SU-DHL-6 (cell line): ENCODE measurements around the gene PPFIBP1.

Experiments used
- H2AFZ ChIP-seq: fragments of 200-600 bp; sonication (generic); 2 replicates; pipeline ENCODE4 v1.6.1; 2014; ENCODE audit warnings: low read depth, mild to moderate bottlenecking, moderate library complexity, mixed read lengths, antibody characterized with exemption, low read length; ENCODE audit not compliant: severe bottlenecking
- H3F3A ChIP-seq: fragments of 200-600 bp; shearing (Covaris generic); 2 replicates; pipeline ENCODE4 v1.6.0; 2016; ENCODE audit warnings: antibody characterized with exemption, mild to moderate bottlenecking; ENCODE audit not compliant: insufficient read depth
- H3K27ac ChIP-seq: fragments of 200-600 bp; sonication (generic); 2 replicates; pipeline ENCODE4 v1.5.1; 2016; ENCODE audit warnings: low read depth, mild to moderate bottlenecking, low read length, moderate library complexity, mixed read lengths
- H3K27me3 ChIP-seq: fragments of 200-600 bp; sonication (generic), shearing (Covaris generic); 2 replicates; pipeline ENCODE4 v1.6.0; 2014; ENCODE audit warnings: mild to moderate bottlenecking, low read length
- H3K36me3 ChIP-seq: fragments of 200-600 bp; sonication (generic); 2 replicates; pipeline ENCODE4 v1.6.1; 2014; ENCODE audit warnings: mild to moderate bottlenecking, low read length, mixed read lengths
- H3K4me2 ChIP-seq: fragments of 300-600, 200-600 bp; shearing (Covaris generic), sonication (generic); 2 replicates; pipeline ENCODE4 v1.6.0; 2014; ENCODE audit warnings: low read length, low read depth, mild to moderate bottlenecking; ENCODE audit not compliant: poor library complexity, severe bottlenecking
- H3K4me3 ChIP-seq: fragments of 200-600 bp; sonication (generic); 2 replicates; pipeline ENCODE4 v1.5.1; 2014; ENCODE audit warnings: antibody characterized with exemption, low read length, mild to moderate bottlenecking, mixed read lengths; ENCODE audit not compliant: insufficient read depth, poor library complexity, severe bottlenecking
- H3K79me2 ChIP-seq: fragments of 200-600 bp; sonication (generic); 2 replicates; pipeline ENCODE4 v1.6.1; 2014; ENCODE audit warnings: mild to moderate bottlenecking, low read length, moderate library complexity; ENCODE audit not compliant: insufficient read depth
- H3K9ac ChIP-seq: fragments of 200-600 bp; sonication (generic); 2 replicates; pipeline ENCODE4 v1.7.0; 2014; ENCODE audit warnings: mild to moderate bottlenecking, low read length
- H3K9me2 ChIP-seq: fragments of 200-600 bp; sonication (generic); replicated peaks from 2 replicates; pipeline ENCODE4 v1.6.1; 2014; ENCODE audit warnings: low read length; ENCODE audit not compliant: insufficient read depth
- H3K9me3 ChIP-seq: fragments of 200-600 bp; sonication (generic); 2 replicates; pipeline ENCODE4 v1.6.1; 2014; ENCODE audit warnings: low read length, mixed read lengths; ENCODE audit not compliant: insufficient read depth
- H4K20me1 ChIP-seq: fragments of 200-600 bp; sonication (generic); 2 replicates; pipeline ENCODE4 v1.6.1; 2014; ENCODE audit warnings: low read depth, mild to moderate bottlenecking, antibody characterized with exemption, low read length, moderate library complexity, mixed read lengths
- CTCF ChIP-seq: fragments of 200-600 bp; sonication (generic); IDR thresholded peaks from one replicate; pipeline ENCODE4 v1.5.1; 2017; ENCODE audit warnings: antibody characterized with exemption, mild to moderate bottlenecking, low read length, moderate library complexity; ENCODE audit not compliant: insufficient read depth, poor library complexity, severe bottlenecking
- EZH2phosphoT487 ChIP-seq: fragments of 200-600 bp; sonication (generic), shearing (Covaris generic); conservative IDR thresholded peaks from 2 replicates; pipeline ENCODE4 v1.6.1; 2018; ENCODE audit warnings: mild to moderate bottlenecking, antibody characterized with exemption, low read length, moderate library complexity, mixed read lengths

Gene PPFIBP1

DNA sequence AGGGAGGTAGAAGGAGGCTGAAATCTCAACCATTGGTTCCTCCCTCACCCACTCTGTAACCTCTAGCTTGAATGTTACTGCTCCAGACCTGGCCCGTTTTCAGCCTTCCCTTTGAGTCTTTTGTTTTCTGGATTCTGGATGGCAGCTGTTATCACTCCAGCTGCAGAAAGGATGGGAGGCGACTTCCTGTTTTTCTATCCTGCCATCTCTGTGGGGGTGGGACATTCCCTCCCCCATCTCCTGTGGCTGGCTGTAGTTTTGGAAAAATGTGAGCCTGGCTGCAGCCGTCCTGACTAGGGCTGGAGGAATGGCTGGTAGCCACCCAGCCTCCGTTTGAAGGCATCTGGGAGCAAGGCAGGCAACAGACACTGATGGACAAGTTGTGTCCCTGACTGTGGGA, 2.9 kb upstream of the PPFIBP1 start:
- no peaks in the 10 kb centered on the region for H3F3A ChIP-seq
- no peaks in the 10 kb centered on the region for H3K79me2 ChIP-seq
- H3K4me3 ChIP-seq, result no peak overlapping the region
- H3K4me2 ChIP-seq, result no peak overlapping the region
- no peaks in the 10 kb centered on the region for H3K27me3 ChIP-seq
- H2AFZ ChIP-seq, result no peak overlapping the region
- no peak overlapping the region for H3K27ac ChIP-seq
- no peak overlapping the region for H3K9ac ChIP-seq
- TF ChIP-seq CTCF, result no peak
- TF ChIP-seq EZH2phosphoT487, result no peak
- no peaks in the 10 kb centered on the region for H3K9me3 ChIP-seq
- H3K9me2 ChIP-seq, result no peaks in the 10 kb centered on the region
- H4K20me1 ChIP-seq, result no peaks in the 10 kb centered on the region
- no peaks in the 10 kb centered on the region for H3K36me3 ChIP-seq

- no peak overlapping the region for H3K27ac ChIP-seq
- no peaks in the 10 kb centered on the region for H3F3A ChIP-seq
- H3K9me2 ChIP-seq, result no peaks in the 10 kb centered on the region
- no peaks in the 10 kb centered on the region for H3K27me3 ChIP-seq
- TF ChIP-seq CTCF, result no peak
- TF ChIP-seq EZH2phosphoT487, result no peak
- no peaks in the 10 kb centered on the region for H3K79me2 ChIP-seq
- no peaks in the 10 kb centered on the region for H3K9me3 ChIP-seq
- no peaks in the 10 kb centered on the region for H3K36me3 ChIP-seq
- H3K4me2 ChIP-seq, result no peak overlapping the region
- no peaks in the 10 kb centered on the region for H4K20me1 ChIP-seq
- H2AFZ ChIP-seq, result no peak overlapping the region
- H3K4me3 ChIP-seq, result no peak overlapping the region
- no peak overlapping the region for H3K9ac ChIP-seq
These were observed 2.0 kb upstream of the PPFIBP1 start for GRCh38 chr12:27521981-27522380.

DNA sequence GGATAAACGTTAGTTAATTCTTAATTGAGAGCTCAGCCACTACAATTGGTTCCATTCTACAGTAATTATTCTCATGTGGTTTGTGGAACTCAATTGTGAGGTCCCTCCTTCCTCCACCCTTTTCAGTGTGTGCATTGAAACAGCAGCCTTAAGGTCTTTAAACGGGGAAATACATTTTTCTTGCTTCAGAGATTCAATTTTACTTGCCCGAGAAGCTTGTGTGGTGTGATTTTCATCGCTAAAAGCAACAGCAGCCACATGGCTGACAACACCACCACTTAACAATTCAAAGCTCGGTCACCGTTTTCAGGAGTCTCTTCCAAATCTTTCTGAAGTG, 733 bp upstream of the PPFIBP1 start:
- Histone ChIP-seq H3K9me3 (no peaks in the 10 kb centered on the region), H3K79me2 (no peaks in the 10 kb centered on the region), H3K4me3 (peak overlapping the region; percentile 71), H4K20me1 (no peaks in the 10 kb centered on the region), H3K27ac (no peak overlapping the region), H3K9me2 (no peaks in the 10 kb centered on the region), H2AFZ (peak overlapping the region; percentile 93), H3F3A (no peaks in the 10 kb centered on the region), H3K9ac (peak overlapping the region; percentile 53), H3K4me2 (peak overlapping the region; percentile 67), H3K36me3 (no peaks in the 10 kb centered on the region), H3K27me3 (no peaks in the 10 kb centered on the region)
- TF ChIP-seq EZH2phosphoT487 (no peak), CTCF (no peak)

DNA sequence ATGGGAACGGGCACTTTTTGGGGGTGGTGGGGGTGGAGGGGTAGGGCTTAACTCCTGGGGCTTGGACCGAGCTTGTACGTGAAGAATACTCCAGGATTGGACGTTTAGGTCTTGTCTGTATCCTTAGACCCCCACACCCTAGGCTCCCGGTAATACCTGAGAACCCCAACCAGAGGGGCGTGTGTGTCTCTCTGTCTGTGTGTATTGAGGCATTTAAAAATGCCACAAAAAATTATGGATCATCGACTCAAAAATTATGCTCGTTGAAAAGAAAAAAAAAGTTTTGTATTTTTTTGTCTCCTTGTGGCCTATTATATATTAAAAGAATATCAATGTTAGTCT, 459 bp downstream of the PPFIBP1 start:
- Histone ChIP-seq H2AFZ (peak overlapping the region; percentile 93), H4K20me1 (no peaks in the 10 kb centered on the region), H3K9me2 (no peaks in the 10 kb centered on the region), H3K27me3 (no peaks in the 10 kb centered on the region), H3K27ac (no peak overlapping the region), H3K4me2 (peak overlapping the region; percentile 67), H3K4me3 (peak overlapping the region; percentile 71), H3K79me2 (no peaks in the 10 kb centered on the region), H3K9me3 (no peaks in the 10 kb centered on the region), H3F3A (no peaks in the 10 kb centered on the region), H3K36me3 (no peaks in the 10 kb centered on the region), H3K9ac (peak overlapping the region; percentile 53)
- TF ChIP-seq CTCF (no peak), EZH2phosphoT487 (no peak)
